HG03432 (cell line): ENCODE data around the gene ATP1A1.

Experiments
- ATAC-seq: cut with Tn5 transposase; IDR thresholded peaks from one replicate; pipeline ENCODE4 v1.9.1; 2021; ENCODE audit warnings: mild to moderate bottlenecking, moderate library complexity; ENCODE audit not compliant: unreplicated experiment

Gene ATP1A1

DNA sequence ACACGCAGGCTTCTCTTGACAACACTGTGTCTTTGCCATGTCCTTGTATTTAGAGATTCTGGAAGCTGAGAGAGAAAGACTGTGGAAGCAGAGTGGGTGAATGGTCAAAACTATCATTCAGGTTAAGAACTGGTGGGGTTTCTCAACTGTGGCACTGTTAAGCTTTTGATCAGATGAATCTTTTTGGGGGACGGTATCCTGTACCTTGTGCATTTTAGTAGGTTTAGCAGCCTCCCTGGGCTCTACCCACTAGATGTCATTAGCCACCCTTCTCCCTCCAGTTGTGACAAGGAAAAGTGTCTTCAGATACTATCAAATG is 39.4 kb downstream of the ATP1A1 start:
- ATAC-seq, result no peak

DNA sequence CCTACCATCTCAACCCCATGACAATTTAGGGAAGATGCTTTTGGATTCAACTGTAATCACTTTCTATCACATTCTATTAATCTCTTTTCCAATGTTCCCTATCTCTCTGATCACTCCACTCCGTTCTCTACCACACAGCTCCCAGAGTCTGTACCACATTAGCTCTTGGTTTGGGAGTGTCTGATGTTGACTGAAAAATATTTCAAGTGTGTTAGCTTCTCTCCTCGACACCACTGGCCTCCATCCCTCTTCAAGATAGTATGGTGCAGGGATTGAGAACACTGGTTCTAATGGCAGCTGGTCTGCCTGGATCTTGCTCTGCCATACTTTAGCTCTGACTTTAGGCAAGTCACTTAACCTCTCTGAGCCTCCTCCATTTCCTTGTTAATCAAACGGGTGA is 39.9 kb downstream of the ATP1A1 start:
- no peak for ATAC-seq

DNA sequence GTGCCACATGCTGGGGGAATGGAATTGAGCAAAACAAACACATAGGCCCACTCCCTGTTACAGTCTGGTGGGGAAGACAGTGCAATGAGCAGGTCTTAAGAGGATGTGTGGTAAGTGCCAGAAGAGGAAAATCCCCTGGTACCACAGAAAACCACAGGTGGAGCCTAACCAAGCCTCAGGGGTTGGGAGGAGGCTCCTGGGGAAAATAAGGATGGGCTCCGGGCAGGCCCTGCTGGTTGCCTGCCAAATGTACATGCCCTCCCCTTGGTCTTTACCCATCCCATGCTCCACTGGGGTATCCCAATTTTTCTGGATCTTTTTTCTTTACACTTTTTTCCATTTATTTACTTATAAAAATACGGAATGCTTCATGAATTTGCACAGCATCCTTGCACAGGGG is 40.4 kb downstream of the ATP1A1 start:
- ATAC-seq, result no peak

DNA sequence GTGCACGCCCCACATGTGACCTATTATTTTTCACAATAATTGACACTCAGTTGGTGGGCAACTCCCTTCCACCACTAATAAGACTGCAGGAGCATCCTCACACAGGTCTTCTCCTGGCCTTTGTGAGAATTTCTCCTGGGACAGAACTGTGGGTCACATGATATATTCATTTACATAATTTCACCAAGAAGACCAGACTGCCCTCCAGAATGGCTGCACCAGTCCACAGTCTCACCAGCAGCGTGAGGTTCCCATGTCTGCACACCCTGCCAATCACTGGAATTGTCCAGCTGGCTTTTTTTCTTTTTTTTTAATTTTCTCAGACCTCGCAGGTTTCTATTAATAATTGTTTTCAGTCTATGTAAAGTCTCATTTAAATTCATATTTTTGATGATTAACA is 41.3 kb downstream of the ATP1A1 start:
- ATAC-seq, result no peak

DNA sequence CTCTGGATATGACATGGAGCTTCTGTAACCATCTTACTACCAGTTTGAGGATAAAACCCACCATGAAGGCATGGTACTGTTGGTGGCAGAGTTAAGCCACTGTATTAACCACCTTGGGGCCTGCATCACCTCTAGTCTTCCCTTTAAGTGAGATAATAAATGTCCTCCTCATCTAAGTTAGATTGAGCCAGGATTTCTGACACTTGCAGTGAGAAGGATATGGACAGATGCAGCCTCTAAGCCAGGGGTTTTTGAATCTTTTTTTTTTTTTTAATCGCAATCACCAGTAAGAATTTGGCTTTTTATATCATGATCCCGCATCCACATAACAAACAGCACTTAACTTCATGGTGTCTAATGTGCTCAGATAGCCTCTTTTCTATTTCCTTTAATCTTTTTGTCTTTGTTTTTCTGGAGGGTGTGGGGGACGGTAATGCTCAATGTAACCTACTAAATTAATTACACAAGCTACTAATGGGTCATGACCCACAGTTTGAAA is 42.2 kb downstream of the ATP1A1 start:
- ATAC-seq, result no peak

DNA sequence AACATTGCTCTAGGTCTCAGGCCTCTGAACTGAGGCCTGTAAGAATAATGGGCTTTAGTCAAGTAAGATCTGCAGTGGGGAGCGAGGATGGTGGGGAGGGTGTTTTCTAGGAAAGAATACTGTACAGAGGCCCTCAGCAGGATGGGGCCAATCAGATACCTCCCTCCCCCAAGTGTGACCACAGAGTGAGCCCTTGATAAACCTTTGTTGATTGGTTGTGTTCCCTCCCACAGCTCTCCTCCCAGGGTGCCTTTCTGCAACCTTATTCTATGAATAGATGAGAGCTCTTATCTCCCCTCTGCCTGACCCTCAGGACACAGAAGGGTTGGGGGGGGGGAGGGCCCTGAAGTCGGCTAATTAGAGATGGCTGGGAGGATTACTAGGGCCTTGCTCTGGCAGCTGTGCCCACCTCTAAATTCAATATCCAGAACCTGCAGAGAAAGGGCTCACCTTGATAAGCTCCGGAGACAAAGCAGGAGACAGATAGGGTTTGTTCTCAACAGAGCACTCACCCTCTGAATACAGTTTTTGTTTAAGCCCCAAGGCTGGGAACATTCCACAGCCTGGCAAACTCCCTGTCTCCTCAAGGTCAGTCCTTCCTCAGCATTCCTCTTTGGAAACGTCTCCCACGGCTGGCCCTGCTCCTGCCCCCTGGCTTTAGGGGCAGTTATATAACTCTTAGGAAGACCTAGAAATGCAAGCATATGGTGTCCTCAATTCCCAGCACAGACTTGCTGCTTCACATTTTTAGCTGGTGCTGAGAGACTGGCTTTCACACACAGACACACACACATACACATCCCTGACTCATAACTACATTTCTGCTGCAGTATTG is 42.9 kb downstream of the ATP1A1 start:
- no peak for ATAC-seq

DNA sequence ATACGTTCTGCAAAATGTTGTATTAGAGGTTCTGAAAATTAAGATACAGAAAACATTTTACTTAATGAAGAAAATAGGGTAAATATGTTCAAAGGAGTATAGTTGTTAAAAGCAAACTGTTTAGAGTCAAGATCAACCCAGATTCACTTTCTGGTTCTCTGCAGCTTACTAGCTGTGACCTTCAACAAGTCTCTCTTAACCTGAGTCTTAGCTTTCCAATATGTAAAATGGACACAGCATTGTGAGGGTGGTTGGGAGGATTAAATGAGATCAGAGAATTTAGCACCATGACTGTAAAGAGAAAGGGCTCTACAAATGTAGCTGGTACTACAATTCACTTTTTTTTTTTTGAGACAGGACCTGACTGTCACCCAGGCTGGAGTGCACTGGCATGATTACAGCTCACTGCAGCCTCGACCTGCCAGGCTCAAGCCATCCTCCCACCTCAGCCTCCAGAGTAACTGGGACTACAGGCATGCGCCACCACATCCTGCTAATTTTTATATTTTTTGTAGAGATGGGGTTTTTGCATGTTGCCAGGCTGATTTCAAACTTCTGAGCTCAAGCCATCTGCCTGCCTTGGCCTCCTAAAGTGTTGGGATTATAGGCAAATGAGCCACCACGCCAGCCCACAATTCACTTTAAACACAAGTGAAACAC is 43.9 kb downstream of the ATP1A1 start:
- no peak for ATAC-seq

DNA sequence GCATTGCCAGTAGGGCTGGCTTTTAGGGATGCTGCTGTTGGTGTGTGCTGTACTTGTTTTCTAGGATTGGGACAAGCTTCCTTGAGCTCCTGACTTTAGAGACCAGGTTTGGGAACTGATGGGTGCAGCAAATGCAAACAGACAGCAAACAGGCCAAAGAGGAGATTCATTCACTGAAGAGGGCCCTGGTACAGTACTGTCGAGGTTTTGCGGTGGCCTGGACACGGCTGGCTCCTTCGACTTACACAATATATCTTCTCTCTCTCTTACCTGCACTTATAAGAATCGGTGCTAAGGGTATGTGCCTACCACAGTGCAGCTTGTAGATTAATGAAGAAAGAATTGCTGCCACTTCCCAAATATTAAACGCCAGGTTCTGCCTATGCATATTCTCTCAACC is 44.6 kb downstream of the ATP1A1 start:
- ATAC-seq, result no peak

DNA sequence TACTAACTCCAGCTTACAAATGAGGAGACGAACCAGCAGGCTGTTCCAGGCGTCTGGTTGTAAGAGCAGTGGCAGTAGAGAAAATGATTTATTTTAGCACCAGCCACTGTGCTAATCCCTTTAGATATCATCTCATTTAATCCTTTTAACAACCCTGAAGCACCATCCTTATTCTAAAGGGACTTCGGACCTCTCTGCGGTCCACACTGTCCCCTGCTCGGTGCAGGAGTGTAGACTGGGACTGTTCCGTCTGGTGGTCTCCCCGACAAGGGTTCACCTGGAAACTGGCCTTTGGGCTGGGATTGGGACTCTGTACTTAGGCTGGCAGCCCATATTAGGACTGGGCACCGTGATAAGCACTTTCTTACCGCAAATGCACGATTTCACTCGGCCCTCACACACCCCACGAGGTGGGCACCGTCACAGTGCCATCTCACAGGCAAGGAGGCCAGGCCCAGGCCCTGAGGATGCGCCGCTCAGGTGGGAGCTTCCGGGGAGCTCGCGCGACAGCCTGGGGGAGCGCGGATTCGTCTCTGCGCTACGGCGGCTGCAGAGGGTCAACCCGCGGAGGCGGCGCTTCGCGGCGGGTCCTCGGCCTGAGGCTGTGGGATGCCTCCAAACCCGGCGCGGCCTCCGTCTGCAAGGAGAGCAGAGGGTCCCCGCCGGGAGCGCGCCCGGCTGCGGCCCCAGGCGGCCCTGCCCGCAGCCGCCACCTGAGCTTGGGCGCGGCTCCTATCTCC is 45.2 kb downstream of the ATP1A1 start:
- ATAC-seq, result peak; percentile 86

DNA sequence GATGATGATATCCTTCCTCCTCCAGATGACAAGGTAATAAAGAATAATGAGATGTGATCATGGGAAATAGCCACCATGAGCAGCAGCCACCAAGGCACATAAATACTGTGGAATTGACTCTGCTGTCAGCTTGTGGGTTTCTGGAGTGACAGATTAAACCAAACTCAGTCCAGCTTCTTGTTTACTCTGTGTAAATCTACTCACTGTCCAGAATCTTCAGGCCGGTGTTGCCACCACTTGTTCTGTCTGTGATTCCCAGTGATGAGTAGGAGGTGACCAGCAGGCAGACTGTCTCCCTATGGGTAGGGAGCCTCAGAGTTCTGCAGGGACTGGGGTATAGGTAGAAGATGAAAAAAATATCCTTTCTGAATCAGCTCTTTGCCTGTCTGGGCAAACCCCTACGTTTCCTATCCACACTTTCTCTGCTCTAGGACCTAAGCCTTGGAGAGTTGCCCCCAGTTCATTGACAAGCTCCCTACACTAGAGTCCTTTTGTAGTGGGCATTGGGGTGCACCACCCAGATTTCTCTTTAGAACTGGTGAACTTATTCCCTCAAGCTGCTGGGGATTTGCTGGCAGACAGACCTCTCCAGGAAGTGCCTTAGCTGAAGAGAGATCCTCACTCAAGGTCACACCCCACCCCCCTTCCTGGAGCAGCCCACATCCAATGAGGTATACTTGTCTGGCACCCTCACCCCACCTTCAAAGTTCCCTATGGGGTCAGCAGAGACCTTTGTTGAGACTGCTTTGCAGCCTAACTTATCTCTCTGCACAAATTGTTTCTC is 47.6 kb downstream of the ATP1A1 start:
- no peak for ATAC-seq

DNA sequence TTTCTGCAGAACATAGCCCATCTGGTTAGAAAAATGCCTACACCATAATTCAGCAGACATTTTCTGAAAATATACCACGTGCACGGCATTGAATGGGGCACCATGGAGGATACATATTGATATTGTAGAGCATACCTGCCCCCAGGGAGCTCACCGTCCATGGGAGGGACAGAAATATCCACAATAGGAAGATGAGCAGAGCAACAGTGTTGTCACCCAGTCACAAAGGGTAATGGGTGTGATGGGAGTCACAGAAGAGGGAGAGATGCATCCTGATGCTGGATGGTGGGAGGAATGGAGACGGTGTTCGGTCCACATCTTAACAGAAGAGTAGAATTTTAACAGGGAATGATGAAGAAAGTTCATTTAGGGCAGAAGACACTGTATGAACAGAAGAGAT is 51.4 kb downstream of the ATP1A1 start:
- ATAC-seq, result no peak

DNA sequence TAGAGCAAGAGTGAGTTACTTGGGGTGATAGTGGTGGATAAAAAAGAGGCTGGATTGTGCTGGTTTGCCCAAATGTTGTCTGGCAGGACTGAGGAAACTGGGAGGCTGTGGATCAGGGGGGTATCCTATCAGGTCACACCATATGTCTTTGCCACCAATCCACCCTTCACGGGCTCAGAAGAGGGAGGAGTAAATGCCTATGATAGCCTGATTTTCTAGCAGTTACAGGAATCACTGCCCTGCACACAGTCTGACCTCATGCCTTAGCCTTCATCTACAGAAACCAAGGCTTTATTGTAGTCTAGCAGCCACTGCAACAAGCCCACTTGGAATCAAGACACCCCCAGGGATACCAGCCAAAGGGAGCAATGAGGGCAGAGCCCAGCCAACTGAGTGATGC is 51.8 kb downstream of the ATP1A1 start:
- no peak for ATAC-seq

DNA sequence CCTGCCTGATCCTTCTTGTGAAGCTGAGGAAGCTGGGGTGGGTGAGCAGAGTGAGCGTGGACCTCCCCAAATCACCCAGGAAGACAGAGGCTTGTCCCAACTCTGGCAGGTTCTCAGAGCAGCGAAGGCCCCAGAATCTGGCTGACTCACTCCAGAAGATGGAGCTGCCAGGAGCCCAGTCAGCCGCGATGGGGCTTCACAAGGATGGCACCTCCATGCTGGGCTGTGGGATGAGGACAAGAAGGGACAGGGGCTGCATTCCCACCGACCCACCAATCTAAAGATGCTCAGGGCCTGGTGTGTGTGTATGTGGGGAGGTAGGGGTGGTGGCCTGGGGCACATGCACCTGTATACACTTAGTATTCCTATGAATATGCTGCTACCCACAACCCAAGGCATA is 52.9 kb downstream of the ATP1A1 start:
- no peak for ATAC-seq

DNA sequence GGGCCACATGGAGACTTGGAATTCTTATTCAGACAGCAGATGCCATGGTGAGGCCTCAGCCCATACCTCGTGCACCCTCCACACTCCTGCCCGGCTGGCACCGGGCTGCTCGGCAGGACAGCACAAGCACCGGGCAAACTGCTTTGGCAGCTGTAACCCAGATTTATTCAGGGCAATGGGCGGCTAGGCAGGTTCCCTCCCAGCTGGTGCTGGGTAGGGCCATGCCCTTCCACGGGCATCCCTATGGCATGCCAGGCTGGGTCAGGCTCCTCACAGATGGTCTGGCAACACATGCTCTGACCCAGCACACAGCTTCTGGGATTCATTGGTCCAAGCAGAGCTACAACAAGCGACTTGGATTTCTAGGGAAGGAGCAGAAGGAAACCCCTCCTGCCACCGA is 53.4 kb downstream of the ATP1A1 start:
- no peak for ATAC-seq

DNA sequence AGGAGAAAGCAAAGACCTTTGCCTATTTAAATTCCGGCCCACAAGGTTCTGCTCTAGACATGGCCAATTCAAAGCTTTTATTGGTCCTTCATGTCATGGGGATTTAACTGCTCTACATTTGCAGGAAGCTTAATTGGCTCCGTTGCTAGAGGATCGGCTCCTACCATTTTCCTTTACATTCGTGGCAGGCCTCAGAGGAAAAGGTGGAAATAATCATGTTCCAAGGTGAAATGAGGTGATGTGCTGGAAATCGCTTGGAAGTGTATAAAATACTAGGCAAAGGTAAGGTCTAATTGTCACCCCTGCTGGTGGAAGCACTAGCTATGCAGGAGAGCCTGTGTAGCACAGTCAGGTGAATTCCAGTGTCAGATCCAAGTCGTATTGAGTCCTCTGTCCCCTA is 55.5 kb downstream of the ATP1A1 start:
- ATAC-seq, result no peak

DNA sequence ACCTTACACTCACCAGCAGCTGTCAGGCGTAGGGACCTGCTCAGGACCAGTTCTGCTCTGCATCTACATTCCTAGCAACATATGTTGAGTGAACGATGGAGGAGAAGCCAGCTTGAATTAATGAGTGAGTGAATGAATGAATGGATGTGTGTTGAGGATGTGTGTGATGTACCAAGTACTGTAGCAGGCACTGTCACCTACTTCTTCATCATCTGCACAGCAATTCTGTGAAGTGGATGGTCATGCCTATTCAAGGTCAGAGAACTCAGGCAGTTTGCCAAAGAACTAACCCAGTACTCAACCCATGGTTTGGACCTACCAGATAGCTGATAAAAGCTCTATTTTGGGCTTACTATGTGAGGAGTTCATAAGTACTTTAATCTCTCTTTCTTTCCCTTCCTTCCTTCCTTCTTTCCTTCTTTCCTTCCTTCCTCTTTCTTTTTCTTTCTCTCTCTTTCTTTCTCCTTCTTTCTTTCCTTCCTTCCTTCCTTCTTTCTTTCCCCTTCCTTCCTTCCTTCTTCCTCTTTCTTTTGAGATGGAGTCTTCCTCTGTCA is 56.9 kb downstream of the ATP1A1 start:
- no peak for ATAC-seq

DNA sequence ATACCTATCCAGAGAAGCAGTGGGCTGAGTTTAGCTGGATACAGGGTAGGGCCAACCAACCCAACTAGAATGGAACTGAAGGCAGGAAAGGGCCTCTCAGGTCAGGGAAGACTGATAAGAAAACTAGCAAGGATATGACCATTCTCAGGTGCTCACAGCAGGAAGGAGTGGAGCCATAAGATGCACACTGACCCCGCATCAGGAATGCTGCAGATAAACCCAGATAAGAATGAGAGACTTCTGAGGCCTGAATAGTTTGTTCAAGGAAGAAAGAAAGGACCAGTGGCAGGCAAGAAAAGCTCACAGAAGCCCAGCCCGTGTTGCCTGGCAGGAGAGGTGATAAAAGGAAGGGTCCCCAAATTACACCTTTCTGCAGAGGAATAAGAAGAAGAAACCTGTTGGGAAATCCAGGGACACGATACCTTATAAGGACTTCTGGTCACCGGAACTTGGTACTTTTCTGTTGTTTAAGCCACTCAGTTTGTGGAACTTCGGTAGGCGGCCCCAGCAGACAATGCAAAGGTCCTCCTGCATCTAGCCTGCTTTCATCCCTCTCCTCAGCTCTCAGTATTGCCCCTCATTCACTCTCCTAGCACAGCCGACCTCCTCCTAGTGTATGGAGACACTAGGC is 58.9 kb downstream of the ATP1A1 start:
- no peak for ATAC-seq

DNA sequence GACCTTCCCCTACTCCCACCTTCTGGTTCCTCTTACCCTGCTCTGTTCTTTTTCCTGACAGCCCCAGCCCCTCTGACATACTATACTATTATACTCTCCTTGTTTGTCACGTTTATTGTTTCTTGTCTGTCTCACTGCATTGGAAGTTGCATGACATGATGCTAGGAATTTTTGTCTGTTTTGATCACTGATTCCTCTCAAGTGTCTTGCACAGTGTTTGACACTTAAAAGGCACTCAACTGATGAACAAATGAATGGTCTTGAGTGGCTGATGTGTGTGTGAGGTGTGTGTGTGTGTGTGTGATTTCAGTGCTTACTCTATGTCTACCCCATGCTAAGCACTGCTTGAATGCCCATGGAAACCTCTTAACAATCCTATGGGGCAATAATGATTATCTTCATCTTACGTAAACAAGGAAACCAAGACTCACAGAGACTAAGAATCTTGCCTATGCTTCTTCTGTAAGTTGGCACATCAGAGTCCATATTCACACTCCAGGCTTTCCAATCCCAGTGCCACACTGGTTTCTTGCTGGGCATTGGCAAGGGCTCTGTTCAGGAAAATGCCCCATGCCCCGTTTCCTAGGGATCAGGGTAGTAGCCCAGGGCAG is 59.7 kb downstream of the ATP1A1 start:
- no peak for ATAC-seq

DNA sequence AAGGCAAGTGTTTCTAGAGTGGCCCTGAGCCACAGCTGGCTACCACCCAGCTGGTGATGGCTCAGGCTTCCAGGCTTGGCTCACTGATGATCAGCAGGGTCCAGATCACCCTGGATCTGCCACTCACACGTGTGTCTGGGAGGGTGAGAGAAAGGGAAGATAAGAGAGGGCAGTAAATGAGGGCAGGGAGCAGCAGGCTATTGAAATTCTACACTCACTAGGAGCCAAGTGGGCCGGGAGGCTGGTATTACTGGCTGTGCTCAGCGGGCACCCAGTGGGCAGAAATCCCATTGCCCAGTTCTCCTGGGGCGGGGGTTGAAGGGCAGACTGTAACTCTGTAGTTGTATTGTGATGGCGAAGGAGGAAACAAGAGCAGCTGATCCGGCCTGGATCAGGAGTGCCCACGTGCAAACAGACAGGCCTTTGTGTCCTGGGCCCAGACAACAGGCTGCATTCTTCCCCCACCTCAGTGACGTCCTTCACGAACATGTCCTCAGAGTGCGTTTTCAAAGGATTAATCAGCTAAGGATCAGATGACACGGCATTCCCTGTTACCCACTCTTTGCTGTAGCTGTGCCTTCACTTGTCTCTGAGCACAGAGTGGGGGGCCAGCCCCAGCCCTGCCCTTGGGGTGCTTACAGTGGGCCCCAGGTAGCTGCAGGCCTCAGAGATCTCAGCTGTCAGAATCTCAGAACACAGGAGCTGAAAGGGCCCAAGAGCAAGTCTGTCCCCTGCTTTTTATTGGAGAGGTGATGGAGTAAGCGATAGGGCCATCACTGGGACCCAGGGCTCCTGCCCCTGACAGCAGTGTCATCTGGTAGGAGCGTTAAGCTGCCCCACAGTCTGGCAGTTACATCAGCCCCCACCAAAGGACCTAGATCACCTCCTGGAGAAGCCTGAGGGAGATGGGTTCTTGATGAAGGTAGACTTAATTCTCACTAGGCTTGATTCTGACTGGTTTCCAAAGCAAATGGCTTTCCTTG is 60.5 kb downstream of the ATP1A1 start:
- ATAC-seq, result no peak
